RWPE1 (cell line): Measurements from ENCODE around the gene CELF4.

ENCODE experiments used
- CTCF ChIA-PET: fragments of 350-600 bp; sonication (Branson Sonifier 250); formaldehyde crosslinking; extraction: SDS; loops from one replicate; lab custom pipeline; 2021; lab: Yijun Ruan, JAX
- POLR2A ChIA-PET: fragments of 400-600 bp; formaldehyde crosslinking; extraction: SDS; loops from one replicate; lab custom pipeline; 2020; ENCODE audit warnings: antibody characterized with exemption; ENCODE audit not compliant: low non-redundant PET; lab: Yijun Ruan, JAX
- DNase-seq: peaks from one replicate; pipeline ENCODE4 v3.0.0; 2012; ENCODE audit warnings: low spot score
- H3K27ac ChIP-seq: fragments of 450-650 bp; 2 replicates; pipeline ENCODE4 v1.5.1; 2017
- CTCF ChIP-seq: fragments of 450-650 bp; conservative IDR thresholded peaks from 2 replicates; pipeline ENCODE4 v1.5.1; 2017; ENCODE audit warnings: low read depth, mild to moderate bottlenecking

Gene CELF4

DNA sequence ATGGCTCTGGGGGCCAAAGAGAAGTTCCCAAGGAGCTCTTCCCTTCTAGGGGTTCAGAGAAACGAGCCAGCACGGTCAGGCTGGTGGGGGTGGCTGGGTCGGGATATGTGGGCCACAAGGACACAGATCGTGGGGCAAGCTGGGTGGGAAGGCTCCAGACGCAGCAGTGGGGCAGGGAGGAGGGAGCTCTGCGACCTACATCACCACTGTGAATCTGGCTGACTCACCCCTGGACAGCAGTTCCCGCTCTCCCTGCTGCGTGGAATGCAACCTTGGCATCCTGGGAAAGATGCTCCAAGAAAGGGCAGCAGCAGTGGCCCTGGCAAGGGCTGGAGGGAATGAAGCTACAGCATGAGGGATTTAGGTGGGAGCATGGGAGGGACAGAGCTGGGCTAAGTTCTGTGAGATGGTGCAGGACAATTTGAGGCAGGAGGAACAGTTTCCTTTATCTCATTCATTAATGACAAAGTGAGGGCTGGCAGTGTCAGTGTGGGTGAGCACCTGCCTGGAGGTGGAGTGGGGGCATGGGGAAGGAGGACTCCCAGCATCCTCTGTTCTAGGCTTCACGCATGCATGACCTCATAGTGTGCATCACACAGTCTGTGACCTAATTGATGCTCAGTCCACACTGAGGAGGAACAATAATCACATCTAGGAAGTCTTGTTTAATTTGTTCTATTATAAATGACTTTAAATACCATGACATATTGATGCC, 25.0 kb downstream of the CELF4 start:
- ChIA-PET CTCF (interaction anchor here (0.7 kb wide), 1 partner anchor 198 kb away, joined by 3 read pairs; no protein-coding TSS in a partner anchor), POLR2A (no interaction called here)
- DNase-seq, result no peak

GRCh38 chr18:37539236-37539635, 26.4 kb downstream of the CELF4 start:
- CTCF ChIA-PET, result no interaction called here
- no peak for TF ChIP-seq CTCF
- POLR2A ChIA-PET, result no interaction called here
- no peak overlapping the region for H3K27ac ChIP-seq
- no peak for DNase-seq

More for the DNA sequence above, 25.0 kb downstream of the CELF4 start:
- no peak for TF ChIP-seq CTCF
- no peak overlapping the region for H3K27ac ChIP-seq

- ChIA-PET CTCF (interaction anchor here (1.6 kb wide), 1 partner anchor 196 kb away, joined by 3 read pairs; no protein-coding TSS in a partner anchor), POLR2A (no interaction called here)
- no peak for TF ChIP-seq CTCF
- no peak overlapping the region for H3K27ac ChIP-seq
- no peak for DNase-seq
Measured at GRCh38 chr18:37538526-37539205, 26.9 kb downstream of the CELF4 start.

DNA sequence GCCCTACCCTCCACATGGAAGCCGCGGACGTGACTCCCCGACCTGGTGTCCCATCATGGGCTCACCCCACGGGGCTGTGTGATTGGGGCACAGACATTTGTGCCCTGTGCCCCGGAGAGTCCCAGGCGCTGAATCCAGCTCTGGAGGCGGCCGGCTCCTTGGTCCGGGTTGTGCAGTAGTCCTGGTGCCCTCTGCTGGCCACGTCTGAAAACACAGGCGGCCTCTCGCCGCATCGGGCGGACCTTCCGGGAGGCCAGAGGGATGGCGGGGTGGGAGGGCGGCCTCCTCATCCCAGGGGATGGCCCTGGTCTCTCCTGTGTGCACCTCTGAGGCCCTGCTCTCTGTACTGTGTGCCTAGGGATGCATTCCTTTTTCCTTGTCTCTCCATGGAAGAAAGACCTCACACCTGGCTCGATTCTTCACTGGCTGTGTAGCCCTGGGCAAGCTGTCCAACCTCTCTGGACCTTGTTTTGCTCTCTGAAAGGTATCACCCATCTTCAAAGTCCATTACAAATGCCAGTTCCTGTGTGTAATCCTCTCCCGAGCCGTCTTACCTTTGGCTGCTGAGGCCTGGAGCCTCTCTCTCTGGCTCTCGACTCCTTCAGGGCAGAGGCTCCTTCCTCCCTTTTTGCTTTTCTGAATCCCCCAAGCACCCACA, 27.6 kb downstream of the CELF4 start:
- TF ChIP-seq CTCF, result peak; percentile 84
- CTCF ChIA-PET, result interaction anchor here (0.5 to 1.6 kb wide), 8 partner anchors 10 to 211 kb away, joined by 3 to 6 read pairs (median 3); no protein-coding TSS in a partner anchor
- no peak overlapping the region for H3K27ac ChIP-seq
- POLR2A ChIA-PET, result no interaction called here
- DNase-seq, result peak; percentile 52

DNA sequence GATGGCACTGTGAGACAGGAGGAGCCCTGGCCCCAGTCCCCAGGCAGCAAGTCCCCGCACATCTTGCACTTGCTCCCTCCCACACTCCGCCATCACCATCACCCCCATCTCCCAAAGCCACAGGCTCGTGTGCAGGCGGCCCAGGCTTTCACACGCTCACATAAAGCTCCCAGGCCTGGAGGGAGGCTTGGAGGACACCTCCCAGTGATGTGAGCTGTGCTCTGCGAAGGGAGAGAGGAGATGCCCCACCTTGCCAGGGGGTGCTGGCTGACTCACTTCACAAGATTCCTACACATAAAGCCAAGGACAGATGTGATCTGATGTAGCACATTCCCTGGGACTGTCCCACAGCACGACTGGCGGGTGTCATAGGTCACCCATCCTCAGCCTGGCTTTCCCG, 28.9 kb downstream of the CELF4 start:
- CTCF ChIA-PET, result no interaction called here
- no peak for DNase-seq
- no peak overlapping the region for H3K27ac ChIP-seq
- POLR2A ChIA-PET, result no interaction called here
- no peak for TF ChIP-seq CTCF

DNA sequence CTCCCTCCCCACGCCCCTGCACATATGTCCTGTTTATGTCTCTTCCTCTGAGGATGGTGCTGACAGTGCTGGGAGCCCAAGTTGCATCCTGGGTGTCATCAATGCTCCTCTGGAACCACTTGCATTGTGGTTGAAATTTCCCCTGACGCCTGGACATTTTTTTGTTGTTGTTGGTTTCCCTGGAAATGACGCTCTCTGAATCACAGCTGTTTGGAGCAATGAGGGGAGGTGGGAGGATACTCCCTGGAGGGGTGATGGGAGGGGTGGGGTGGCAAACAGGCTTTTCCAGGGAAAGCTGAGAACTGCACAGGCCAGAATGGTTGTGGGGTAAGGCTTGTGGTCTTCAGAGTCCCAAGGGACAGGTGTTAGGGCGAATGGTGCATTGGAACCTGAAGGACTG, 29.6 kb downstream of the CELF4 start:
- ChIA-PET POLR2A (no interaction called here), CTCF (no interaction called here)
- no peak for DNase-seq
- no peak overlapping the region for H3K27ac ChIP-seq
- no peak for TF ChIP-seq CTCF
